Endothelial cell of umbilical vein (primary cell): ENCODE measurements around the gene ZNF462. TPM values are rescaled to one million over a fixed set of nuclear protein-coding genes. Genes with fewer than 3 reads are reported as not detected.

Experiments used
- BruUV-seq: library from RNA; stranded (reverse); fragments of 400-500 nt; replicated peaks from 2 replicates; lab custom pipeline; 2021; lab: Mats Ljungman, UMichigan
- CTCF ChIA-PET: fragments of 300-600, 350-600 bp; sonication (Branson Sonifier 250); formaldehyde crosslinking; loops from one replicate; lab custom pipeline; 2021; ENCODE audit warnings: antibody characterized with exemption, inconsistent platforms; lab: Charles Lee
- POLR2A ChIA-PET: fragments of 300-600, 350-600 bp; sonication (Branson Sonifier 250); formaldehyde crosslinking; loops from one replicate; lab custom pipeline; 2021; ENCODE audit warnings: antibody characterized with exemption, inconsistent platforms; lab: Charles Lee
- DNase-seq: peaks from one replicate; pipeline ENCODE4 v3.0.0-alpha.2; 2011; ENCODE audit warnings: low read depth, low spot score
- FAIRE-seq: peaks from 2 replicates; lab custom pipeline; 2011; peaks lifted over from hg19 to GRCh38; lab: Jason Lieb, UNC
- H2AFZ ChIP-seq: 2 replicates; pipeline ENCODE4 v1.6.0; 2012; ENCODE audit warnings: low read depth, low read length, control low read depth, inconsistent platforms
- H3K27ac ChIP-seq: 2 replicates; pipeline ENCODE4 v1.5.1; 2011; ENCODE audit warnings: low read depth, mild to moderate bottlenecking, control low read depth, low read length, moderate library complexity; ENCODE audit not compliant: insufficient read depth
- H3K27me3 ChIP-seq, 2 experiments: 2 replicates each; pipeline versions ENCODE4 v1.6.0 to v1.6.1; 2011; ENCODE audit warnings: low read length in 2 of 2, mixed read lengths in 1 of 2; ENCODE audit not compliant: control insufficient read depth in 2 of 2, insufficient read depth in 2 of 2
- H3K36me3 ChIP-seq, 2 experiments: 2 replicates in 1 of 2; 3 replicates in 1 of 2; pipeline ENCODE4 v1.5.1; 2011; ENCODE audit warnings: low read length in 2 of 2, mild to moderate bottlenecking in 1 of 2, moderate library complexity in 1 of 2; ENCODE audit not compliant: control insufficient read depth in 2 of 2, insufficient read depth in 2 of 2; ENCODE audit errors: extremely low read depth in 1 of 2
- H3K4me1 ChIP-seq: 3 replicates; pipeline ENCODE4 v1.5.1; 2011; ENCODE audit warnings: mild to moderate bottlenecking, low read length; ENCODE audit not compliant: control insufficient read depth, insufficient read depth; ENCODE audit errors: extremely low read depth
- H3K4me2 ChIP-seq: 2 replicates; pipeline ENCODE4 v1.6.1; 2011; ENCODE audit warnings: low read length, control low read depth, mixed read lengths; ENCODE audit not compliant: insufficient read depth
- H3K4me3 ChIP-seq, 3 experiments: fragments of 200-600 bp in 1 of 3; sonication (generic), shearing (Covaris generic) in 1 of 3; replicated peaks in 1 of 3; 2 replicates each; pipeline ENCODE4 v1.5.1; 2011 to 2016; ENCODE audit warnings: control low read depth in 3 of 3, low read length in 3 of 3, mild to moderate bottlenecking in 2 of 3, inconsistent platforms in 1 of 3, low read depth in 1 of 3, moderate library complexity in 1 of 3; ENCODE audit not compliant: insufficient read depth in 1 of 3
- H3K79me2 ChIP-seq: 2 replicates; pipeline ENCODE4 v1.6.0; 2012; ENCODE audit warnings: low read length, inconsistent platforms; ENCODE audit not compliant: control insufficient read depth, insufficient read depth
- H3K9ac ChIP-seq: replicated peaks from 2 replicates; pipeline ENCODE3; 2011; ENCODE audit warnings: low read length, control low read depth; ENCODE audit not compliant: insufficient read depth; ENCODE audit errors: extremely low read depth
- H3K9me1 ChIP-seq: replicated peaks from 3 replicates; pipeline ENCODE4 v1.6.0; 2011; ENCODE audit warnings: mild to moderate bottlenecking, low read length; ENCODE audit not compliant: control insufficient read depth, insufficient read depth; ENCODE audit errors: extremely low read depth
- H3K9me3 ChIP-seq: replicated peaks from 2 replicates; pipeline ENCODE4 v1.5.1; 2012; ENCODE audit warnings: low read length, inconsistent platforms; ENCODE audit not compliant: control insufficient read depth, insufficient read depth
- H4K20me1 ChIP-seq: replicated peaks from 2 replicates; pipeline ENCODE3; 2011; ENCODE audit warnings: mild to moderate bottlenecking, low read length; ENCODE audit not compliant: control insufficient read depth, insufficient read depth; ENCODE audit errors: extremely low read depth
- CTCF ChIP-seq, 2 donors: IDR thresholded peaks; 1 replicate in 1 of 2; 2 replicates in 1 of 2; pipeline ENCODE4 v1.5.1; 2011; ENCODE audit warnings: low read length in 2 of 2, mild to moderate bottlenecking in 2 of 2, moderate library complexity in 2 of 2, control low read depth in 1 of 2, inconsistent platforms in 1 of 2, low read depth in 1 of 2; ENCODE audit not compliant: insufficient read depth in 1 of 2; ENCODE audit errors: extremely low read depth in 1 of 2
- EZH2 ChIP-seq: IDR thresholded peaks from 2 replicates; pipeline ENCODE4 v1.6.1; 2012; ENCODE audit warnings: borderline replicate concordance, low read depth, mild to moderate bottlenecking, moderate library complexity, low read length, inconsistent platforms; ENCODE audit not compliant: severe bottlenecking
- FOS ChIP-seq: IDR thresholded peaks from 2 replicates; pipeline ENCODE4 v1.6.1; 2011; ENCODE audit warnings: mild to moderate bottlenecking, low read length, moderate library complexity, borderline replicate concordance; ENCODE audit not compliant: insufficient read depth
- GATA2 ChIP-seq: IDR thresholded peaks from 2 replicates; pipeline ENCODE4 v1.7.0; 2011; ENCODE audit warnings: low read depth, mild to moderate bottlenecking, moderate library complexity, mixed read lengths, low read length; ENCODE audit not compliant: insufficient read length, insufficient read depth
- JUN ChIP-seq: IDR thresholded peaks from 2 replicates; pipeline ENCODE4 v1.6.1; 2011; ENCODE audit warnings: borderline replicate concordance, low read depth; ENCODE audit not compliant: insufficient read length, insufficient read depth
- MAX ChIP-seq: IDR thresholded peaks from 2 replicates; pipeline ENCODE4 v1.6.1; 2011; ENCODE audit not compliant: insufficient read depth, insufficient read length
- MYC ChIP-seq: IDR thresholded peaks from one replicate; pipeline ENCODE4 v1.6.1; 2011; ENCODE audit warnings: mild to moderate bottlenecking, low read depth, low read length
- POLR2A ChIP-seq: IDR thresholded peaks from 2 replicates; pipeline ENCODE4 v1.6.1; 2012; ENCODE audit warnings: low read depth, mild to moderate bottlenecking, control low read depth, low read length
- POLR2AphosphoS5 ChIP-seq: IDR thresholded peaks from 2 replicates; pipeline ENCODE4 v1.6.1; 2012; ENCODE audit warnings: low read depth, mild to moderate bottlenecking, control low read depth, low read length, moderate library complexity; ENCODE audit not compliant: insufficient read depth
- dilution Hi-C: fragments of 300-500 bp; cut with MboI; formaldehyde crosslinking; loops from one replicate; pipeline ENCODE4 v1.15.0; 2019; ENCODE audit warnings: low sequenced_read_pairs; ENCODE audit not compliant: extremely low pct_ligation_motif_present
- intact Hi-C: fragments of 100-400 bp; cut with micrococcal nuclease; formaldehyde crosslinking; loops from one replicate; pipeline ENCODE4 v1.10.0; 2022
- polyA plus RNA-seq, 4 experiments: library from polyadenylated mRNA; depleted of rRNA in 3 of 4; stranded (reverse) in 3 of 4; unstranded in 1 of 4; fragments of >200 nt; gene quantifications; 2 replicates each; pipeline versions ENCODE4 v1.2.1 to v1.2.3, GENCODE V29; 2011 to 2012; ENCODE audit warnings: missing spikeins in 1 of 4
- total RNA-seq: library from RNA; stranded (reverse); gene quantifications from 2 replicates; pipeline ENCODE4 v1.2.3, GENCODE V29; 2021

Gene ZNF462
- total and polyA plus RNA-seq, 2 donors (not counting 3 experiments of a cell fraction or from before 2014, with no cell fraction given), result 6.2 to 24.7 TPM

DNA sequence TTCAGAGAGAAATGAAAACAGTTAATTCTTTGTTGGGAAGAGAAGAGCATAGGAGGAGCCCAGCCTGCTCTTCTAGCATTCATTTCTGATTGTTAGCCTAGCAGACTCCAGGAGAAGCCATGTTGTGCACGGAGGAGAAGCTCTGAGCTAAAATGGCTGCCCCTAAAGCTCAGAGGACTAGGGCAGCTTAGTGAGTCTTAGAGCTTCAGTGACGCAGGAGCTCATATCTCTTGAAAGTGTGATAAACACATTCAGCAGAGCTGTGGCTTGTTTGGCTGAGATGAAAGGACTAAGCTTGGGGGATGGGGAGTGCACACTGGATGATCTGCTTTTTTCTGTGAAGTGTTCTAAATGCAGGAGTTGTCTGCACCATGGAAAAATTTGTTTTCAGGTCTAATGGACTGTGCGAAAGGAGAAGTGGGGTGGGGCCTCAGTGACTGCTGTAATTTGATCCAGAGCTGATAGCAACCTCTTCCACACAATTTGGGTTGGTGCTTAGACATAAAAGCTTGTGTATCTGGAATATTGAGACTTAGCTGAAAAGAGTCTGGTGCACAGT lies 58.5 kb downstream of the ZNF462 start:
- peak; percentile 25 for DNase-seq
- intact Hi-C loops, result no loop called here
- FAIRE-seq, result peak; percentile 38
- no peaks in the 10 kb centered on the region for H3K27me3 ChIP-seq
- H3K4me1 ChIP-seq, result peaks cover 21% of the 10 kb centered on the region
- H3K9me3 ChIP-seq, result no peaks in the 10 kb centered on the region
- no peak overlapping the region for H3K4me3 ChIP-seq
- H3K79me2 ChIP-seq, result no peaks in the 10 kb centered on the region
- ChIA-PET POLR2A (no interaction called here), CTCF (interaction anchor here (1.3 to 1.6 kb wide), 3 partner anchors 9 to 11 kb away, joined by 3 to 4 read pairs (median 3); no protein-coding TSS in a partner anchor)
- no peak overlapping the region for H3K9ac ChIP-seq
- H4K20me1 ChIP-seq, result no peaks in the 10 kb centered on the region
- dilution Hi-C loops, result no loop called here
- TF ChIP-seq CTCF (IDR thresholded peaks at IDR 0.05; ENCODE audit: extremely low read depth in 1 of 2, insufficient read depth in 1 of 2, low read depth in 1 of 2, low read length in 2 of 2) (no peak), MYC (no peak)
- H3K36me3 ChIP-seq, result peaks cover 3 to 15% of the 10 kb centered on the region in 2 experiments
- H3K27ac ChIP-seq, result no peak overlapping the region
- H2AFZ ChIP-seq, result no peak overlapping the region
- no peak overlapping the region for H3K4me2 ChIP-seq
- BruUV-seq, result no TSS peak
- H3K9me1 ChIP-seq, result no peaks in the 10 kb centered on the region

DNA sequence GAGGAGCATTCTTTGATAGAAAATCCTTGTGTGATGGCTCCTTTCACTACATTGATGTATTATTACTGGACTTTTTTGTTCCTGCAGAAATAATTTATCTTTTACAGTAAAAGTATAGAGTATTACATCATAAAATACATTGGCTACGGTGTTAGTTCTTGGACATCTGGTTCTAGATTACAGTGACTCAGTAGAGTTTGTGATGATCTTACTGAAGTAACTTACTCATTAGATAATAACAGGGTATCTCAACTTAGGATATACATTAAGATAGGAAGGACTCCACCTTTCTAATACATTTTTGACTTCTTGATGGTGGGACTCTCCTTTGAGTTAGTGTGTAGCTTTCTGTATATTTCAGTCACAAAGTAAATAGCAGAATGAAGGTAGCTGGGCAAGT lies 59.1 kb downstream of the ZNF462 start:
- Histone ChIP-seq H2AFZ (no peak overlapping the region), H3K27ac (no peak overlapping the region), H4K20me1 (no peaks in the 10 kb centered on the region), H3K4me1 (peaks cover 15% of the 10 kb centered on the region), H3K9me3 (no peaks in the 10 kb centered on the region), H3K9ac (no peak overlapping the region), H3K9me1 (no peaks in the 10 kb centered on the region), H3K36me3 (peaks cover 3 to 16% of the 10 kb centered on the region in 2 experiments), H3K4me2 (no peak overlapping the region), H3K27me3 (no peaks in the 10 kb centered on the region), H3K79me2 (no peaks in the 10 kb centered on the region), H3K4me3 (no peak overlapping the region)
- dilution Hi-C loops, result no loop called here
- intact Hi-C loops, result no loop called here
- FAIRE-seq (no peak), DNase-seq (no peak)
- TF ChIP-seq CTCF (IDR thresholded peaks at IDR 0.05; ENCODE audit: extremely low read depth in 1 of 2, insufficient read depth in 1 of 2, low read depth in 1 of 2, low read length in 2 of 2) (no peak), FOS (no peak), POLR2AphosphoS5 (no peak), GATA2 (no peak), EZH2 (no peak), MAX (no peak), JUN (no peak), MYC (no peak), POLR2A (no peak)
- POLR2A ChIA-PET, result no interaction called here
- CTCF ChIA-PET, result interaction anchor here (1.1 to 1.6 kb wide), 4 partner anchors 8 to 15 kb away, joined by 3 to 4 read pairs (median 3); no protein-coding TSS in a partner anchor
- BruUV-seq, result no TSS peak
